Activated B cell treated with CpG ODN at 0.5 μM for 24 hours (primary cell): ENCODE data around the gene NDUFAF2. TPM values are rescaled to one million over a fixed set of nuclear protein-coding genes. Genes with fewer than 3 reads are reported as not detected.

ENCODE experiments used
- ATAC-seq: fragments of 200-7000 bp; cut with Tn5 transposase; one replicate; pipeline ENCODE4 v1.10.0; 2021; ENCODE audit warnings: low read depth, mild to moderate bottlenecking, moderate library complexity
- CTCF ChIA-PET: fragments of 350-600 bp; sonication (Branson Sonifier 250); formaldehyde crosslinking; loops from one replicate; lab custom pipeline; 2021; ENCODE audit warnings: antibody characterized with exemption; lab: Charles Lee
- POLR2A ChIA-PET: fragments of 350-600 bp; sonication (Branson Sonifier 250); formaldehyde crosslinking; loops from one replicate; lab custom pipeline; 2021; ENCODE audit warnings: antibody characterized with exemption; lab: Charles Lee
- DNase-seq: peaks from one replicate; pipeline ENCODE4 v3.0.0; 2022
- H3K27ac Mint-ChIP-seq: one replicate; pipeline ENCODE4 v1.8.0; 2020; ENCODE audit warnings: mixed read lengths
- H3K27me3 Mint-ChIP-seq: one replicate; pipeline ENCODE4 v1.8.0; 2021; ENCODE audit warnings: mixed read lengths
- H3K36me3 Mint-ChIP-seq: one replicate; pipeline ENCODE4 v1.8.0; 2021; ENCODE audit warnings: low read depth, mixed read lengths
- H3K4me1 Mint-ChIP-seq: one replicate; pipeline ENCODE4 v1.8.0; 2021; ENCODE audit warnings: mixed read lengths
- H3K4me3 Mint-ChIP-seq: one replicate; pipeline ENCODE4 v1.8.0; 2020; ENCODE audit warnings: mild to moderate bottlenecking, mixed read lengths
- H3K9me3 Mint-ChIP-seq: one replicate; pipeline ENCODE4 v1.8.0; 2020; ENCODE audit warnings: mixed read lengths
- intact Hi-C: fragments of 100-400 bp; cut with micrococcal nuclease; formaldehyde crosslinking; loops from one replicate; pipeline ENCODE4 v1.15.1; 2024
- total RNA-seq: library from RNA; stranded (reverse); gene quantifications from 2 replicates; pipeline ENCODE4 v1.2.3, GENCODE V29; 2022
- TF ChIP-seq, protein P1 (sequence below): fragments of 200-600 bp; IDR thresholded peaks from one replicate; pipeline ENCODE4 v1.8.0; 2022; ENCODE audit warnings: antibody characterized with exemption, mild to moderate bottlenecking

Gene NDUFAF2
- total RNA-seq, 1 donor from 2014 or later = 13.1 TPM

GRCh38 chr5:61052882-61053281 is 107.9 kb downstream of the NDUFAF2 start:
- ChIA-PET CTCF (interaction anchor here (9.7 kb wide), 1 partner anchor 606 kb away, joined by 112 read pairs; no protein-coding TSS in a partner anchor), POLR2A (no interaction called here)
- no peak overlapping the region for H3K4me3 Mint-ChIP-seq
- DNase-seq (no peak), ATAC-seq (no peak)
- intact Hi-C loops = no loop called here
- no peak overlapping the region for H3K27ac Mint-ChIP-seq
- H3K9me3 Mint-ChIP-seq = no peaks in the 10 kb centered on the region
- no peaks in the 10 kb centered on the region for H3K27me3 Mint-ChIP-seq
- no peaks in the 10 kb centered on the region for H3K4me1 Mint-ChIP-seq
- TF ChIP-seq, protein P1, sequence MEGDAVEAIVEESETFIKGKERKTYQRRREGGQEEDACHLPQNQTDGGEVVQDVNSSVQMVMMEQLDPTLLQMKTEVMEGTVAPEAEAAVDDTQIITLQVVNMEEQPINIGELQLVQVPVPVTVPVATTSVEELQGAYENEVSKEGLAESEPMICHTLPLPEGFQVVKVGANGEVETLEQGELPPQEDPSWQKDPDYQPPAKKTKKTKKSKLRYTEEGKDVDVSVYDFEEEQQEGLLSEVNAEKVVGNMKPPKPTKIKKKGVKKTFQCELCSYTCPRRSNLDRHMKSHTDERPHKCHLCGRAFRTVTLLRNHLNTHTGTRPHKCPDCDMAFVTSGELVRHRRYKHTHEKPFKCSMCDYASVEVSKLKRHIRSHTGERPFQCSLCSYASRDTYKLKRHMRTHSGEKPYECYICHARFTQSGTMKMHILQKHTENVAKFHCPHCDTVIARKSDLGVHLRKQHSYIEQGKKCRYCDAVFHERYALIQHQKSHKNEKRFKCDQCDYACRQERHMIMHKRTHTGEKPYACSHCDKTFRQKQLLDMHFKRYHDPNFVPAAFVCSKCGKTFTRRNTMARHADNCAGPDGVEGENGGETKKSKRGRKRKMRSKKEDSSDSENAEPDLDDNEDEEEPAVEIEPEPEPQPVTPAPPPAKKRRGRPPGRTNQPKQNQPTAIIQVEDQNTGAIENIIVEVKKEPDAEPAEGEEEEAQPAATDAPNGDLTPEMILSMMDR = no peak
- H3K36me3 Mint-ChIP-seq = peaks cover 4% of the 10 kb centered on the region

DNA sequence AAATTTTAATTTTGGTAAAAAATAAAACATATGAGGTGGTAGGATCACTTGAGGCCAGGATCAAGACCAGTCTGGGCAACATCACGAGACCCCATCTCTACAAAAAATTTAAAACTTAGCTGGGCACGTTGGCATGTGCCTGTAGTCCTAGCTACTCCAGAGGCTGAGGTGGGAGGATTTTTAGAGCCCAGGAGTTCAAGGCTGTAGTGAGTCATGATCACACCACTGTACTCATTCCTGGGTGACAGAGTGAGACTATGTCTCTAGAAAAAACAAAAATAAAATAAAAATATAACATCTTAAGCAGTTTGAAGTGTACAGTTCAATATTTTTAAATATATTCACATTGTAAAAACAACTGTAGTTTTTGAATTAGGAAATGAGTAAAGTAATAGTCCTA is 108.9 kb downstream of the NDUFAF2 start:
- Mint-ChIP-seq H3K9me3 (no peaks in the 10 kb centered on the region), H3K36me3 (peaks cover 2% of the 10 kb centered on the region), H3K27me3 (no peaks in the 10 kb centered on the region), H3K27ac (no peak overlapping the region), H3K4me3 (no peak overlapping the region), H3K4me1 (no peaks in the 10 kb centered on the region)
- ATAC-seq (no peak), DNase-seq (no peak)
- TF ChIP-seq, protein P1 = no peak
- ChIA-PET POLR2A (interaction anchor here (0.6 kb wide), 1 partner anchor 1880 kb away, joined by 3 read pairs; no protein-coding TSS in a partner anchor), CTCF (interaction anchor here (9.7 kb wide), 1 partner anchor 605 kb away, joined by 112 read pairs; no protein-coding TSS in a partner anchor)
- intact Hi-C loops = loop anchor here (2.0 kb wide), 1 partner anchor 277 kb away; no protein-coding TSS in a partner anchor

- no peaks in the 10 kb centered on the region for H3K9me3 Mint-ChIP-seq
- H3K4me1 Mint-ChIP-seq = no peaks in the 10 kb centered on the region
- no peaks in the 10 kb centered on the region for H3K27me3 Mint-ChIP-seq
- DNase-seq = no peak
- H3K4me3 Mint-ChIP-seq = no peak overlapping the region
- TF ChIP-seq, protein P1 = no peak
- peak; percentile 45 for ATAC-seq
- H3K27ac Mint-ChIP-seq = no peak overlapping the region
- POLR2A ChIA-PET = no interaction called here
- intact Hi-C loops = loop anchor here (1.0 to 5.0 kb wide), 4 partner anchors 275 to 1297 kb away; no protein-coding TSS in a partner anchor
- CTCF ChIA-PET = interaction anchor here (0.9 to 9.7 kb wide), 5 partner anchors 8 to 604 kb away, joined by 3 to 112 read pairs (median 3); no protein-coding TSS in a partner anchor
- H3K36me3 Mint-ChIP-seq = peaks cover 2% of the 10 kb centered on the region
Measured at GRCh38 chr5:61055434-61056006, 110.5 kb downstream of the NDUFAF2 start.

GRCh38 chr5:61059499-61059898 is 114.5 kb downstream of the NDUFAF2 start:
- ChIA-PET CTCF (interaction anchor here (9.7 kb wide), 1 partner anchor 600 kb away, joined by 112 read pairs; no protein-coding TSS in a partner anchor), POLR2A (interaction anchor here (0.6 kb wide), 1 partner anchor 376 kb away, joined by 3 read pairs; no protein-coding TSS in a partner anchor)
- no peak for DNase-seq
- Mint-ChIP-seq H3K27ac (no peak overlapping the region), H3K9me3 (peaks cover 14% of the 10 kb centered on the region), H3K4me3 (no peak overlapping the region), H3K4me1 (no peaks in the 10 kb centered on the region), H3K27me3 (no peaks in the 10 kb centered on the region), H3K36me3 (peaks cover 8% of the 10 kb centered on the region)
- ATAC-seq = no peak
- intact Hi-C loops = loop anchor here (5.0 kb wide), 2 partner anchors 1083 to 1293 kb away; no protein-coding TSS in a partner anchor
- TF ChIP-seq, protein P1 = no peak

GRCh38 chr5:61069150-61069549 is 124.1 kb downstream of the NDUFAF2 start:
- H3K27ac Mint-ChIP-seq = no peak overlapping the region
- DNase-seq (no peak), ATAC-seq (no peak)
- H3K36me3 Mint-ChIP-seq = peaks cover 5% of the 10 kb centered on the region
- ChIA-PET POLR2A (no interaction called here), CTCF (no interaction called here)
- H3K27me3 Mint-ChIP-seq = no peaks in the 10 kb centered on the region
- H3K9me3 Mint-ChIP-seq = peaks cover 9% of the 10 kb centered on the region
- intact Hi-C loops = no loop called here
- TF ChIP-seq, protein P1 = no peak
- no peak overlapping the region for H3K4me3 Mint-ChIP-seq
- H3K4me1 Mint-ChIP-seq = no peaks in the 10 kb centered on the region
